DMS53 (cell line): Measurements from ENCODE around the gene ACOT2.
"Not testable (repeated sequence)": the region's sequence is repeated elsewhere in the genome, so short reads cannot be mapped to it uniquely, and the experiment has no call there.

ENCODE experiments used
- DNase-seq: peaks from one replicate; lab custom pipeline; 2025; lab: John Stamatoyannopoulos, UW

Gene ACOT2, protein sequence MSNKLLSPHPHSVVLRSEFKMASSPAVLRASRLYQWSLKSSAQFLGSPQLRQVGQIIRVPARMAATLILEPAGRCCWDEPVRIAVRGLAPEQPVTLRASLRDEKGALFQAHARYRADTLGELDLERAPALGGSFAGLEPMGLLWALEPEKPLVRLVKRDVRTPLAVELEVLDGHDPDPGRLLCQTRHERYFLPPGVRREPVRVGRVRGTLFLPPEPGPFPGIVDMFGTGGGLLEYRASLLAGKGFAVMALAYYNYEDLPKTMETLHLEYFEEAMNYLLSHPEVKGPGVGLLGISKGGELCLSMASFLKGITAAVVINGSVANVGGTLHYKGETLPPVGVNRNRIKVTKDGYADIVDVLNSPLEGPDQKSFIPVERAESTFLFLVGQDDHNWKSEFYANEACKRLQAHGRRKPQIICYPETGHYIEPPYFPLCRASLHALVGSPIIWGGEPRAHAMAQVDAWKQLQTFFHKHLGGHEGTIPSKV

GRCh38 chr14:73569185-73569958 lies at the start of gene ACOT2:
ACOT2 (plus strand) TSS chr14:73569213; CDS start chr14:73569241, 28 bp downstream.
- peak; percentile 88 for DNase-seq

DNA sequence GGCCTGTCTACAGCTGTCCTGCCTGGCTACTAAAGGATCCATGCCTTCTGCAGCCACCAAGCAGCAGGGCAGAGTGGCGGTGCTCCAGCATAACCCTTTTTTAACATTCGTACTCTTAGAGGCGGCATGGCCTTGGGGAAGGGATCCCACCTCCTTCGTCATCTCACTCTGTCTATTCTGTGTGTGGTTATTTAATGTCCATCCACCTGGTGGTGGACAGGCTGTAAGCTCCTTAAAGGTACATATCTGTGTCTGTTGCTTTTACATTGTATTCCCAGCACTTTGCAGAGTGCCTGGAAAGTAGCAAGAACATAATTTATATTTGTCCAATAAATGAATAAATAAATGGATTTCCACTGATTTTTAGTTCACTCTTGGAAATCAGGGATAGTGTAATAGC lies 47.8 kb upstream of the ACOT2 start:
- DNase-seq: no peak

DNA sequence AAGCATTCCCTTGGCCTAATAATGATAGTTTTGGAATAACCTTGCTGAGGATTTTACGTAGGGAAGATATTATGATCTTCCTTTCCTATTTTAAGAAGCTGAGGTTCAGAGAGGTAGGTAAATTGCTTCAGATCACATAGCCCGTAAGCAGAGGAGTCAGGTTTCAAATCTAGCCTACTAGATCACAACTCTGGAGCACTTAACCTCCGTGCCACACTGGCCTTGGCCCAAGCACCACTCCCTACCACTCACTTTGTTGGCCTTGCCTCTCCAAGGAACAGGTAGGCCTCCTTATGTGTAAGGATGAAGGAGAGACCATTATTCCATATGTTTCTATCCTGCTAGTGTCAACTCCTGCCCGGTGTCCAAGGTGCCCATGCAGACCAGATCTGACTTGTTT lies 44.5 kb upstream of the ACOT2 start:
- DNase-seq: no peak

- peak; percentile 24 for DNase-seq
These were observed 42.7 kb upstream of the ACOT2 start for GRCh38 chr14:73526036-73526984.

DNA sequence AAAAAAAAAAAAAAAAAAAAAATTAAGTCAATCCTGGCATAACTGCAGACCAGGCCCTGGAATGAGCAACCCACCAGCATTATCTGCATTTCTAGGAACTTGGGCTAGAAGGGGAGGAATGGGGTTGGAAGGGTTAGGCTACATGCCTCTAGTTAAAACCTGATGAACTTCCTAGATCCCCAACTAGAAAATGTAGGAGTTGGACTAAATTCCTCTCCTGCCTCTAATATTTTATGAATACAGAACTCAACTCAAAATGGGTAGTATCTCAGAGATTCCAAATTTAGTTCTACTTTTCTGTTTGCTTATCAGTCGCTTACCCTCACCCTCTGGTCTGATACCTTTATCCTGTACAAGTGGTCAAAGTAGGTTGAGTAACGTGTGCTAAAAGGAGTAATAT lies 39.7 kb upstream of the ACOT2 start:
- DNase-seq: not testable (repeated sequence)

DNA sequence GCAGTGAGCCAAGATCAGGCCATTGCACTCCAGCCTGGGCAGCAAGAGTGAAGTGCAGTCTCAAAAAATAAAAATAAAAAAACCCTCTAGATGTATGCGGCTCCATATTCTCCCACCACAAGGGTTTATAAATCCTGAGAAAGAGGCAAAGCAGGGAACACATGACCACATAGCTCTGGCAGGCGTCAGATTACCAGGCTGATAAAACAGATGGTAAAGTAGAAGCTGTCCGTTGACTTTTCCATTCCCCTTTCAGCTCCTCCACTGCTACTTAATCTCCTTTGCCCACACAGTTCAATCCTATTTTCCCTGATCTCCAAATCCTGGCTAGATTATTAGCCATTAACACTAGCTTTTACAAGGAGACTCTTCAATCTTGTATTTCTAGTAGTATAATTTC lies 37.0 kb upstream of the ACOT2 start:
- not testable (repeated sequence) for DNase-seq

DNA sequence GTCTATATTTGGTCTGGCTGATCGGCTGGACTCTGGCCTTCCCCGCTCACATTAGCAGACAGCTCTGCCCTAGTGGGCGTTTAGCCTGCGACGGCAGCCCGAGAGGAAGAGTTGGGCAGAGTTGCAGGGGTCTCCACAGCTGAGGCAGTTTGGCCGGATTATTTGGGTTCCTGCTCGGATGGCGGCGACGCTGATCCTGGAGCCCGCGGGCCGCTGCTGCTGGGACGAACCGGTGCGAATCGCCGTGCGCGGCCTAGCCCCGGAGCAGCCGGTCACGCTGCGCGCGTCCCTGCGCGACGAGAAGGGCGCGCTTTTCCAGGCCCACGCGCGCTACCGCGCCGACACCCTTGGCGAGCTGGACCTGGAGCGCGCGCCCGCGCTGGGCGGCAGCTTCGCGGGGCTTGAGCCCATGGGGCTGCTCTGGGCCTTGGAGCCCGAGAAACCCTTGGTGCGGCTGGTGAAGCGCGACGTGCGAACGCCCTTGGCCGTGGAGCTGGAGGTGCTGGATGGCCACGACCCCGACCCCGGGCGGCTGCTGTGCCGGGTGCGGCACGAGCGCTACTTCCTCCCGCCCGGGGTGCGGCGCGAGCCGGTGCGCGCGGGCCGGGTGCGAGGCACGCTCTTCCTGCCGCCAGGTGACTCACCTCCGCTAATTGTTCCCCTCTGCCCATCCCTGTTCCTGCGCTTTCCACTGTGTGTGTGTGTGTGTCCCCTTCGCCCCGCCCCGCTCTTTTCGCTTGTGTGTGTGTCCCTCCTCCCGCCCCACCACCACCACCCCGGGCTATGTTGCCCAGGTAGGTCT lies 31.6 kb upstream of the ACOT2 start:
- DNase-seq: peak; percentile 84

GRCh38 chr14:73539017-73539416 lies 30.0 kb upstream of the ACOT2 start:
- peak; percentile 45 for DNase-seq

DNA sequence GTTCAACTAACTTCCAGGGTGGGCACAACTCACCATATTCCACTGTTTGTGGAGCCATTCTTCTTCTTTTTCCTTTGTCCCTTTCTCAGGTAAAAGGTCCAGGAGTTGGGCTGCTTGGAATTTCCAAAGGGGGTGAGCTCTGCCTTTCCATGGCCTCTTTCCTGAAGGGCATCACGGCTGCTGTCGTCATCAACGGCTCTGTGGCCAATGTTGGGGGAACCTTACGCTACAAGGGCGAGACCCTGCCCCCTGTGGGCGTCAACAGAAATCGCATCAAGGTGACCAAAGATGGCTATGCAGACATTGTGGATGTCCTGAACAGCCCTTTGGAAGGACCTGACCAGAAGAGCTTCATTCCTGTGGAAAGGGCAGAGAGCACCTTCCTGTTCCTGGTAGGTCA lies 26.1 kb upstream of the ACOT2 start:
- not testable (repeated sequence) for DNase-seq

GRCh38 chr14:73545353-73545752 lies 23.7 kb upstream of the ACOT2 start:
- DNase-seq: not testable (repeated sequence)

GRCh38 chr14:73549097-73549496 lies 19.9 kb upstream of the ACOT2 start:
- DNase-seq: not testable (repeated sequence)

DNA sequence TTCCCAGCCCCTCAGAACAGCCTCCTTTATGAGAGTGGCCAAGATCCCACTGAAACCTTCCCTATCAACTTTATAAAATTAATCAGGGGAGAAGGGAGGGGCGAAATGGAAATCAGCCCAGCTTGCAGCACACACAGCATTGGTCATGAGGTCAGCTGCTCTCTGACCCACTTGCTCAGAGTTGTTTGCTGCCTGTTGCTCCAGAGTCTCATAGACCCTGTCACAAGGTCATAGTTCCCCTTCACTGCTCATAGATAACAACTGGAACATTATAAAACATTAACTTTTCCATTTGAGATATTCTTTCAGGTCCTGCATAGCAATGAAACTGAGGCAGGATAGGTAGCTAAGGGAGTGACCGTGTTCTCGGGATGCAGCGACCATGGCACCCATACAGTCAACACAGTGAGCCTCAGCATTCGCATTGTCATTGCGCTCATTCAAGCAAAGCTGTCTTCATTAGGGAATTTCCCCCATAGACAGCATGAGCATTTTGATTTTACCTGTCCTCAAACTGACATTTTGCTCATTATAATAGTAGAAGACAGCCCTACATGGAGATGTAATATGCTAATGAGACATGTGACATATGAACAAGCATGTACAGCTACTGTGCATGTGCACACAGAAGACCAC lies 19.0 kb upstream of the ACOT2 start:
- not testable (repeated sequence) for DNase-seq

DNA sequence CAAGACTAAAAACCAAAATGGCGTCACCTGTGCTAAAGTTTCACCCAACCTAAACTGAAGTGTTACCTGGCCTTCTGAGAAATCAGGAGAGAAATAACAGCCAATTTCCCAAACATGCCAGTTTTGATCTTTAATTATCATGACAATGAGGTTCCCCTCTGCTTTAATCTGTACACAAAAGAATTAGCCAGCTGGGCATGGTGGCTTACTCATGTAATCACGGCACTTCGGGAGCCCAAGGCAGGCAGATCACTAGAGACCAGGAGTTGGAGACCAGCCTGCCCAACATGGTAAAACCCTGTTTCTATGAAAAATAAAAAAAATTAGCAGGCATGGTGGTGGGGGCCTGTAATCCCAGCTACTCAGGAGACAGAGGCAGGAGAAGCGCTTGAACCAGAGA lies 15.2 kb upstream of the ACOT2 start:
- DNase-seq: no peak

GRCh38 chr14:73557201-73557600 lies 11.8 kb upstream of the ACOT2 start:
- not testable (repeated sequence) for DNase-seq

GRCh38 chr14:73558238-73558637 lies 10.8 kb upstream of the ACOT2 start:
- DNase-seq: not testable (repeated sequence)

DNA sequence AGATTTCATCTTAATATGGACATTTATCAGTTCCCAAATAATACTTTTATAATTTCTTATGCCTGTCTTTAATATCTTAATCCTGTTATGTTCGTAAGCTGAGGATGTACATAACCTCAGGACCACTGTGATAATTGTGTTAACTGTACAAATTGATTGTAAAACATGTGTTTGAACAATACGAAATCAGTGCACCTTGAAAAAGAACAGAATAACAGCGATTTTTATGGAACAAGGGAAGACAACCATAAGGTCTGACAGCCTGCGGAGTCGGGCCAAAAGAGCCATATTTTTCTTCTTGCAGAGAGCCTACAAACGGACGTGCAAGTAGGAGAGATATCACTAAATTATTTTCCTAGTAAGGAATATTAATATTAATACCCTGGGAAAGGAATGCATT lies 6.8 kb upstream of the ACOT2 start:
- not testable (repeated sequence) for DNase-seq

- DNase-seq: not testable (repeated sequence)
These were observed 6.3 kb upstream of the ACOT2 start for GRCh38 chr14:73562696-73563095.

- not testable (repeated sequence) for DNase-seq
These were observed 2.6 kb upstream of the ACOT2 start for GRCh38 chr14:73566431-73566830.

GRCh38 chr14:73566935-73567334 lies 2.1 kb upstream of the ACOT2 start:
- DNase-seq: not testable (repeated sequence)

DNA sequence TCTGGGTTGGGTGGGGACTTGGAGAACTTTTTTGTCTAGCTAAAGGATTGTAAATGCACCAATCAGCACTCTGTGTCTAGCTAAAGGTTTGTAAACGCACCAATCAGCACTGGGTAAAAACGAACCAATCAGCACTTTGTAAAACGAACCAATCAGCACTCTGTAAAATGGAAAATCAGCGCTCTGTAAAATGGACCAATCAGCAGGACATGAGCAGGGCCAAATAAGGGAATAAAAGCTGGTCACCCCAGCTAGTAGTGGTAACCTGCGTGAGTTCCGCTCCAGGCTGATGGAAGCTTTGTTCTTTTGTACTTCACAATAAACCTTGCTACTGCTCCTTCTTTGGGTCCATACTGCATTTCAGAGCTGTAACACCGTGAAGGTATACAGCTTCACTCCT lies 1.7 kb upstream of the ACOT2 start:
- no peak for DNase-seq
